HAP-1 (cell line): ENCODE data around the gene DPYSL5.
A peak's percentile ranks its signal among the peaks of the same experiment; 100 is the strongest.

ENCODE experiments used
- DNase-seq, 2 experiments: peaks; one replicate each; pipeline ENCODE4 v3.0.0-alpha.2; 2016 to 2020; ENCODE audit warnings: low spot score in 2 of 2
- H3K27me3 ChIP-seq: fragments of 250-450 bp; sonication (Bioruptor Pico); 2 replicates; pipeline ENCODE4 v1.5.1; 2020; ENCODE audit warnings: low read depth, mild to moderate bottlenecking, moderate library complexity
- H3K36me3 ChIP-seq: fragments of 250-450 bp; sonication (Bioruptor Pico); replicated peaks from 2 replicates; pipeline ENCODE4 v1.5.1; 2020; ENCODE audit warnings: mild to moderate bottlenecking
- H3K4me1 ChIP-seq: fragments of 250-450 bp; sonication (Bioruptor Pico); 2 replicates; pipeline ENCODE4 v1.5.1; 2020; ENCODE audit warnings: mild to moderate bottlenecking
- H3K4me3 ChIP-seq: fragments of 250-450 bp; sonication (Bioruptor Pico); 2 replicates; pipeline ENCODE4 v1.5.1; 2020; ENCODE audit warnings: mild to moderate bottlenecking, moderate library complexity
- H3K9me3 ChIP-seq: fragments of 250-450 bp; sonication (Bioruptor Pico); 2 replicates; pipeline ENCODE4 v1.5.1; 2020; ENCODE audit warnings: mild to moderate bottlenecking, moderate library complexity
- in situ Hi-C: fragments of 300-500 bp; cut with MboI; formaldehyde crosslinking; loops from 3 replicates; pipeline ENCODE4 v1.14.3; 2020; ENCODE audit warnings: low sequenced_read_pairs, inconsistent platforms, mixed read lengths

DPYSL5 gene

GRCh38 chr2:26818255-26818654 is 29.7 kb upstream of the DPYSL5 start:
- H3K4me3 ChIP-seq = no peak overlapping the region
- H3K9me3 ChIP-seq = no peaks in the 10 kb centered on the region
- peaks cover 8% of the 10 kb centered on the region for H3K4me1 ChIP-seq
- no peaks in the 10 kb centered on the region for H3K27me3 ChIP-seq
- in situ Hi-C loops = no loop called here
- no peaks in the 10 kb centered on the region for H3K36me3 ChIP-seq
- DNase-seq = no peak

GRCh38 chr2:26818972-26819371 is 29.0 kb upstream of the DPYSL5 start:
- no peak overlapping the region for H3K4me3 ChIP-seq
- in situ Hi-C loops = no loop called here
- no peak for DNase-seq

GRCh38 chr2:26820932-26821331 is 27.0 kb upstream of the DPYSL5 start:
- H3K27me3 ChIP-seq = no peaks in the 10 kb centered on the region
- in situ Hi-C loops = no loop called here
- no peak overlapping the region for H3K4me3 ChIP-seq
- H3K4me1 ChIP-seq = peaks cover 8% of the 10 kb centered on the region
- H3K9me3 ChIP-seq = no peaks in the 10 kb centered on the region
- no peaks in the 10 kb centered on the region for H3K36me3 ChIP-seq
- DNase-seq = no peak

More at GRCh38 chr2:26818972-26819371, 29.0 kb upstream of the DPYSL5 start:
- Histone ChIP-seq H3K27me3 (no peaks in the 10 kb centered on the region), H3K4me1 (peaks cover 8% of the 10 kb centered on the region), H3K9me3 (no peaks in the 10 kb centered on the region), H3K36me3 (no peaks in the 10 kb centered on the region)

- DNase-seq = no peak
- Histone ChIP-seq H3K36me3 (no peaks in the 10 kb centered on the region), H3K27me3 (no peaks in the 10 kb centered on the region; the same call in 1 of the 2 replicates), H3K4me1 (peaks cover 8% of the 10 kb centered on the region), H3K4me3 (no peak overlapping the region), H3K9me3 (no peaks in the 10 kb centered on the region)
- in situ Hi-C loops = no loop called here
Observed at GRCh38 chr2:26822877-26823276, 25.1 kb upstream of the DPYSL5 start.

GRCh38 chr2:26838121-26838906 is 9.6 kb upstream of the DPYSL5 start:
- Histone ChIP-seq H3K9me3 (no peaks in the 10 kb centered on the region), H3K36me3 (no peaks in the 10 kb centered on the region), H3K27me3 (peaks cover 43% of the 10 kb centered on the region), H3K4me3 (no peak overlapping the region), H3K4me1 (no peaks in the 10 kb centered on the region)
- in situ Hi-C loops = no loop called here
- peak in 1 of 2 experiments; percentile 40 for DNase-seq

GRCh38 chr2:26840937-26841610 is 6.9 kb upstream of the DPYSL5 start:
- no peak for DNase-seq
- in situ Hi-C loops = loop anchor here (5.0 kb wide), 1 partner anchor 101 kb away; no protein-coding TSS in a partner anchor
- H3K9me3 ChIP-seq = no peaks in the 10 kb centered on the region
- no peak overlapping the region for H3K4me3 ChIP-seq
- H3K27me3 ChIP-seq = peaks cover 42% of the 10 kb centered on the region
- H3K4me1 ChIP-seq = no peaks in the 10 kb centered on the region
- H3K36me3 ChIP-seq = no peaks in the 10 kb centered on the region

GRCh38 chr2:26843041-26843440 is 4.9 kb upstream of the DPYSL5 start:
- Histone ChIP-seq H3K4me3 (no peak overlapping the region), H3K4me1 (peaks cover 9% of the 10 kb centered on the region), H3K36me3 (no peaks in the 10 kb centered on the region), H3K9me3 (no peaks in the 10 kb centered on the region), H3K27me3 (peaks cover 35% of the 10 kb centered on the region)
- DNase-seq = no peak
- in situ Hi-C loops = loop anchor here (5.0 kb wide), 1 partner anchor 99 kb away; no protein-coding TSS in a partner anchor

- no peaks in the 10 kb centered on the region for H3K9me3 ChIP-seq
- H3K36me3 ChIP-seq = no peaks in the 10 kb centered on the region
- DNase-seq = no peak
- H3K27me3 ChIP-seq = peaks cover 17% of the 10 kb centered on the region
- H3K4me3 ChIP-seq = no peak overlapping the region
- peaks cover 10% of the 10 kb centered on the region for H3K4me1 ChIP-seq
- in situ Hi-C loops = loop anchor here (5.0 kb wide), 1 partner anchor 172 kb away; no protein-coding TSS in a partner anchor
Observed at GRCh38 chr2:26845021-26845420, 2.9 kb upstream of the DPYSL5 start.

GRCh38 chr2:26846334-26847306 is 1.3 kb upstream of the DPYSL5 start:
- H3K9me3 ChIP-seq = no peaks in the 10 kb centered on the region
- no peaks in the 10 kb centered on the region for H3K36me3 ChIP-seq
- H3K4me3 ChIP-seq = peak overlapping the region; percentile 89; the same call in 1 of the 2 replicates
- DNase-seq = peak; percentile 85 to 87
- H3K4me1 ChIP-seq = peaks cover 17% of the 10 kb centered on the region
- peaks cover 12% of the 10 kb centered on the region for H3K27me3 ChIP-seq
- in situ Hi-C loops = loop anchor here (5.0 kb wide), 1 partner anchor 171 kb away; no protein-coding TSS in a partner anchor

GRCh38 chr2:26847307-26847654 is 651 bp upstream of the DPYSL5 start:
- Histone ChIP-seq H3K4me1 (peaks cover 21% of the 10 kb centered on the region), H3K9me3 (no peaks in the 10 kb centered on the region), H3K4me3 (peak overlapping the region; percentile 89), H3K36me3 (no peaks in the 10 kb centered on the region), H3K27me3 (peaks cover 12% of the 10 kb centered on the region)
- peak in 1 of 2 experiments; percentile 24 for DNase-seq
- in situ Hi-C loops = loop anchor here (5.0 kb wide), 1 partner anchor 170 kb away; no protein-coding TSS in a partner anchor

GRCh38 chr2:26848336-26849055 is 564 bp downstream of the DPYSL5 start:
- in situ Hi-C loops = loop anchor here (5.0 kb wide), 1 partner anchor 169 kb away; no protein-coding TSS in a partner anchor
- H3K4me1 ChIP-seq = peaks cover 27% of the 10 kb centered on the region
- H3K9me3 ChIP-seq = no peaks in the 10 kb centered on the region
- peak overlapping the region; percentile 89 for H3K4me3 ChIP-seq
- peaks cover 6% of the 10 kb centered on the region; the same call in 1 of the 2 replicates for H3K27me3 ChIP-seq
- DNase-seq = peak in 1 of 2 experiments; percentile 54
- no peaks in the 10 kb centered on the region for H3K36me3 ChIP-seq

- Histone ChIP-seq H3K36me3 (no peaks in the 10 kb centered on the region), H3K27me3 (peaks cover 6% of the 10 kb centered on the region; the same call in 1 of the 2 replicates), H3K4me1 (peaks cover 27% of the 10 kb centered on the region), H3K9me3 (no peaks in the 10 kb centered on the region), H3K4me3 (peak overlapping the region; percentile 89)
- peak; percentile 76 to 86 for DNase-seq
- in situ Hi-C loops = loop anchor here (5.0 kb wide), 1 partner anchor 168 kb away; no protein-coding TSS in a partner anchor
Observed at GRCh38 chr2:26849056-26849999, 1.4 kb downstream of the DPYSL5 start.
